HCT116 (cell line): ENCODE results near the gene EBLN2. TPM values are rescaled to one million over a fixed set of nuclear protein-coding genes. Genes with fewer than 3 reads are reported as not detected.

ENCODE experiments used
- ATAC-seq: fragments of 200-7000 bp; cut with Tn5 transposase; 2 replicates; pipeline ENCODE4 v1.9.1; 2020; ENCODE audit warnings: mild to moderate bottlenecking, moderate library complexity
- BruUV-seq: library from RNA; stranded (reverse); fragments of 400-500 nt; replicated peaks from 2 replicates; lab custom pipeline; 2021; lab: Mats Ljungman, UMichigan
- CTCF ChIA-PET: fragments of 300-600 bp; sonication (Branson Sonifier 250); formaldehyde crosslinking; loops from one replicate; lab custom pipeline; 2021; ENCODE audit warnings: antibody characterized with exemption; lab: Charles Lee
- POLR2A ChIA-PET: fragments of 300-600, 350-600 bp; sonication (Branson Sonifier 250); formaldehyde crosslinking; loops from one replicate; lab custom pipeline; 2021; ENCODE audit warnings: antibody characterized with exemption; lab: Charles Lee
- RAD21 ChIA-PET, 2 experiments: fragments of 300-600 bp; sonication (Branson Sonifier 250); formaldehyde crosslinking; loops; one replicate each; lab custom pipeline; 2023; ENCODE audit warnings: low total read pairs in 2 of 2; ENCODE audit not compliant: uncharacterized antibody in 2 of 2, unreplicated experiment in 2 of 2, low non-redundant PET in 1 of 2; lab: Charles Lee
- DNase-seq: peaks from one replicate; pipeline ENCODE4 v3.0.0-alpha.2; 2010; ENCODE audit warnings: low read depth, low spot score
- H2AFZ ChIP-seq: fragments of 200-600 bp; shearing (Covaris generic), sonication (generic); 2 replicates; pipeline ENCODE4 v1.6.1; 2017; ENCODE audit warnings: low read depth, mixed run types, mixed read lengths, antibody characterized with exemption, low read length; ENCODE audit not compliant: poor library complexity, severe bottlenecking
- H3K27ac ChIP-seq: 2 replicates; pipeline ENCODE4 v1.5.1; 2012; ENCODE audit warnings: low read depth, low read length
- H3K27me3 ChIP-seq: fragments of 200-600 bp; sonication (generic); 2 replicates; pipeline ENCODE4 v1.6.1; 2016; ENCODE audit warnings: mixed run types, low read length, mixed read lengths; ENCODE audit not compliant: insufficient read depth
- H3K36me3 ChIP-seq, 2 experiments: fragments of 200-500 bp in 1 of 2; fragments of 200-600 bp in 1 of 2; sonication (Bioruptor generic) in 1 of 2; sonication (generic) in 1 of 2; 2 replicates each; pipeline versions ENCODE4 v1.5.1 to v1.6.1; 2014 to 2016; ENCODE audit warnings: low read length in 2 of 2, inconsistent platforms in 1 of 2, mixed read lengths in 1 of 2, mixed run types in 1 of 2; ENCODE audit not compliant: insufficient read depth in 2 of 2, control insufficient read depth in 1 of 2
- H3K4me1 ChIP-seq, 2 experiments: fragments of 200-600 bp in 1 of 2; sonication (generic) in 1 of 2; 2 replicates each; pipeline versions ENCODE4 v1.5.1 to v1.6.1; 2012 to 2017; ENCODE audit warnings: low read length in 2 of 2, inconsistent platforms in 1 of 2, mild to moderate bottlenecking in 1 of 2, mixed read lengths in 1 of 2, mixed run types in 1 of 2, moderate library complexity in 1 of 2; ENCODE audit not compliant: insufficient read depth in 2 of 2, control insufficient read depth in 1 of 2
- H3K4me2 ChIP-seq: fragments of 200-600 bp; sonication (generic); 2 replicates; pipeline ENCODE4 v1.6.1; 2017; ENCODE audit warnings: mixed run types, low read length, mixed read lengths
- H3K4me3 ChIP-seq, 2 experiments: fragments of 200-600 bp in 1 of 2; sonication (generic) in 1 of 2; replicated peaks in 1 of 2; 2 replicates each; pipeline ENCODE4 v1.5.1; 2011 to 2016; ENCODE audit warnings: low read length in 2 of 2, control low read depth in 1 of 2, low read depth in 1 of 2, mild to moderate bottlenecking in 1 of 2, mixed read lengths in 1 of 2, mixed run types in 1 of 2
- H3K79me2 ChIP-seq: fragments of 200-600 bp; sonication (generic); 2 replicates; pipeline ENCODE4 v1.6.1; 2017; ENCODE audit warnings: mild to moderate bottlenecking, mixed run types, low read length, moderate library complexity, mixed read lengths; ENCODE audit not compliant: insufficient read depth
- H3K9ac ChIP-seq: fragments of 200-600 bp; sonication (generic); 2 replicates; pipeline ENCODE4 v1.6.1; 2016; ENCODE audit warnings: low read length, mixed read lengths
- H3K9me2 ChIP-seq: fragments of 200-600 bp; sonication (generic), shearing (Covaris generic); 2 replicates; pipeline ENCODE4 v1.6.1; 2017; ENCODE audit warnings: mixed run types, mild to moderate bottlenecking, moderate library complexity; ENCODE audit not compliant: insufficient read depth
- H3K9me3 ChIP-seq, 2 experiments: fragments of 200-500 bp in 1 of 2; fragments of 200-600 bp in 1 of 2; sonication (Bioruptor generic) in 1 of 2; sonication (generic) in 1 of 2; 2 replicates each; pipeline ENCODE4 v1.6.1; 2014 to 2017; ENCODE audit warnings: low read length in 2 of 2, mixed read lengths in 2 of 2, inconsistent platforms in 1 of 2, low read depth in 1 of 2, mild to moderate bottlenecking in 1 of 2, mixed run types in 1 of 2, moderate library complexity in 1 of 2; ENCODE audit not compliant: control insufficient read depth in 1 of 2, insufficient read depth in 1 of 2
- H4K20me1 ChIP-seq: fragments of 200-600 bp; sonication (generic), shearing (Covaris generic); 2 replicates; pipeline ENCODE4 v1.6.1; 2017; ENCODE audit warnings: mixed run types, mild to moderate bottlenecking, moderate library complexity; ENCODE audit not compliant: insufficient read depth
- CBX3 ChIP-seq: IDR thresholded peaks from 2 replicates; pipeline ENCODE4 v1.6.1; 2012; ENCODE audit warnings: low read depth
- CEBPB ChIP-seq: IDR thresholded peaks from 2 replicates; pipeline ENCODE4 v1.6.1; 2012; ENCODE audit warnings: low read depth
- EGR1 ChIP-seq: IDR thresholded peaks from 2 replicates; pipeline ENCODE4 v1.6.1; 2012; ENCODE audit warnings: low read depth
- EZH2 ChIP-seq: fragments of 200-600 bp; sonication (generic); IDR thresholded peaks from 2 replicates; pipeline ENCODE4 v1.6.1; 2017; ENCODE audit warnings: antibody characterized with exemption, mixed run types
- JUND ChIP-seq: IDR thresholded peaks from 2 replicates; pipeline ENCODE4 v1.6.1; 2012
- POLR2AphosphoS5 ChIP-seq: IDR thresholded peaks from 2 replicates; pipeline ENCODE4 v1.6.1; 2011; ENCODE audit warnings: mild to moderate bottlenecking, low read depth, low read length, moderate library complexity
- SP1 ChIP-seq: IDR thresholded peaks from 2 replicates; pipeline ENCODE4 v1.6.1; 2012; ENCODE audit warnings: low read depth
- SRF ChIP-seq: IDR thresholded peaks from 2 replicates; pipeline ENCODE4 v1.6.1; 2012; ENCODE audit warnings: low read depth
- TCF7L2 ChIP-seq: IDR thresholded peaks from 2 replicates; pipeline ENCODE4 v1.7.0; 2011; ENCODE audit warnings: borderline replicate concordance, inconsistent platforms; ENCODE audit not compliant: insufficient read depth, insufficient read length; ENCODE audit errors: extremely low read depth
- YY1 ChIP-seq: IDR thresholded peaks from 2 replicates; pipeline ENCODE4 v1.6.1; 2011; ENCODE audit warnings: low read length, low read depth, moderate library complexity, mild to moderate bottlenecking; ENCODE audit not compliant: insufficient replicate concordance; ENCODE audit errors: extremely low read depth
- ZFX ChIP-seq: fragments of 450-650 bp; IDR thresholded peaks from 2 replicates; pipeline ENCODE4 v1.6.1; 2017
- ZNF274 ChIP-seq: fragments of 200-500 bp; sonication (Bioruptor generic); IDR thresholded peaks from 2 replicates; pipeline ENCODE4 v1.6.1; 2014; ENCODE audit warnings: mild to moderate bottlenecking, low read depth, low read length, inconsistent platforms
- intact Hi-C: fragments of 100-400 bp; cut with micrococcal nuclease; formaldehyde crosslinking; loops from 2 replicates; pipeline ENCODE4 v1.10.0; 2022
- total RNA-seq: library from RNA; stranded (reverse); gene quantifications from one replicate; pipeline ENCODE4 v1.2.1, GENCODE V29; 2021; ENCODE audit not compliant: unreplicated experiment
- TF ChIP-seq, protein P1 (sequence below): IDR thresholded peaks from 2 replicates; pipeline ENCODE4 v1.6.1; 2011; ENCODE audit warnings: mild to moderate bottlenecking, low read length, moderate library complexity; ENCODE audit not compliant: insufficient replicate concordance; ENCODE audit errors: extremely low read depth
- TF ChIP-seq, protein P2 (sequence below): IDR thresholded peaks from 2 replicates; pipeline ENCODE4 v1.6.1; 2012
- TF ChIP-seq, protein P3 (sequence below): IDR thresholded peaks from 2 replicates; pipeline ENCODE4 v1.6.1; 2012
- TF ChIP-seq, protein P4 (sequence below): IDR thresholded peaks from 2 replicates; pipeline ENCODE4 v1.6.1; 2012; ENCODE audit warnings: low read depth

Gene EBLN2
- total RNA-seq, 1 experiment from 2014 or later = 5.1 TPM

DNA sequence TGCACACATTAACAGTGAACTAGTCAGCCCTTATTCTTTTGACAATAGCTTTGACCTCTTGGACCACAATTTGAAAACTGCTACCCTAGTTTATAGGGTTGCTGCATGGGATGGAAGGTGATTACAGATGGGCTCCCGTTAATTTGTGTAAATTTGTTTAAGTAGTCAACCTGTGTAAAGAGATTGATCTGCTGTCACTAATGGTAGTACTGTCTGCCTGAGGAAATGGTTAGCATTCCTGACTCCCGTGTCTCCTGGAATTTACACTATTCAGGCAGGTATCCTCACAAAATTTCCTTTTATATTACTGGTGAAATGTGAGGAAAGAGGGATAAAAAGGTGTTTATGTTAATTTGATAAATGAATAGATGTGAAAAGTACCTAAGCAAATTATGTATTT is 15.3 kb upstream of the EBLN2 start (continued):
- TF ChIP-seq, protein P1, sequence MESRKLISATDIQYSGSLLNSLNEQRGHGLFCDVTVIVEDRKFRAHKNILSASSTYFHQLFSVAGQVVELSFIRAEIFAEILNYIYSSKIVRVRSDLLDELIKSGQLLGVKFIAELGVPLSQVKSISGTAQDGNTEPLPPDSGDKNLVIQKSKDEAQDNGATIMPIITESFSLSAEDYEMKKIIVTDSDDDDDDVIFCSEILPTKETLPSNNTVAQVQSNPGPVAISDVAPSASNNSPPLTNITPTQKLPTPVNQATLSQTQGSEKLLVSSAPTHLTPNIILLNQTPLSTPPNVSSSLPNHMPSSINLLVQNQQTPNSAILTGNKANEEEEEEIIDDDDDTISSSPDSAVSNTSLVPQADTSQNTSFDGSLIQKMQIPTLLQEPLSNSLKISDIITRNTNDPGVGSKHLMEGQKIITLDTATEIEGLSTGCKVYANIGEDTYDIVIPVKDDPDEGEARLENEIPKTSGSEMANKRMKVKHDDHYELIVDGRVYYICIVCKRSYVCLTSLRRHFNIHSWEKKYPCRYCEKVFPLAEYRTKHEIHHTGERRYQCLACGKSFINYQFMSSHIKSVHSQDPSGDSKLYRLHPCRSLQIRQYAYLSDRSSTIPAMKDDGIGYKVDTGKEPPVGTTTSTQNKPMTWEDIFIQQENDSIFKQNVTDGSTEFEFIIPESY = no peak
- no peak for TF ChIP-seq CEBPB
- TF ChIP-seq JUND = no peak
- TF ChIP-seq, protein P2, sequence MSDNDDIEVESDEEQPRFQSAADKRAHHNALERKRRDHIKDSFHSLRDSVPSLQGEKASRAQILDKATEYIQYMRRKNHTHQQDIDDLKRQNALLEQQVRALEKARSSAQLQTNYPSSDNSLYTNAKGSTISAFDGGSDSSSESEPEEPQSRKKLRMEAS = no peak

DNA sequence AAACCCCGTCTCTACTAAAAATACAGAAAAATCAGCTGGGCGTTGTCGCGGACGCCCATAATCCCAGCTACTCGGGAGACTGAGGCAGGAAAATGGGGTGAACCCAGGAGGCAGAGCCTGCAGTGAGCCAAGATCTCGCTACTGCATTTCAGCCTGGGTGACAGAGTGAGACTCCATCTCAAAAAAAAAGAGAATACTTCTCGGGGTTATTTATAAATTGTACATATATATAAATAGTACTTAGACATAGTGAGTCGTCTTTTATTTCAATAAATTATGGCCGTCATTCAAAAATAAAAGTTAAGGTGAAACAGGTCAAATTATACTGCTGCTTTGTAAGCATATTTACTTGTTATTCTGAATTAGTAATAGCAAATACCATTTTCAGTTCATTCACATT is 12.1 kb upstream of the EBLN2 start:
- H4K20me1 ChIP-seq = peaks cover 37% of the 10 kb centered on the region

More for the DNA sequence above, 12.1 kb upstream of the EBLN2 start:
- no peaks in the 10 kb centered on the region for H3K36me3 ChIP-seq
- no peak overlapping the region for H3K9ac ChIP-seq
- H3K9me2 ChIP-seq = no peaks in the 10 kb centered on the region
- no TSS peak for BruUV-seq
- H2AFZ ChIP-seq = no peak overlapping the region
- H3K27ac ChIP-seq = no peak overlapping the region
- CTCF ChIA-PET = no interaction called here
- peaks cover 87% of the 10 kb centered on the region for H3K79me2 ChIP-seq
- H3K4me3 ChIP-seq = no peak overlapping the region
- ATAC-seq (no peak), DNase-seq (no peak)
- no peaks in the 10 kb centered on the region for H3K27me3 ChIP-seq
- POLR2A ChIA-PET = no interaction called here
- TF ChIP-seq EGR1 (no peak), SP1 (no peak), ZNF274 (no peak), YY1 (no peak), CBX3 (no peak), CEBPB (no peak), EZH2 (no peak), JUND (no peak), ZFX (no peak), TCF7L2 (no peak), POLR2AphosphoS5 (no peak), SRF (no peak)
- TF ChIP-seq, protein P3, sequence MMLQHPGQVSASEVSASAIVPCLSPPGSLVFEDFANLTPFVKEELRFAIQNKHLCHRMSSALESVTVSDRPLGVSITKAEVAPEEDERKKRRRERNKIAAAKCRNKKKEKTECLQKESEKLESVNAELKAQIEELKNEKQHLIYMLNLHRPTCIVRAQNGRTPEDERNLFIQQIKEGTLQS = no peak
- TF ChIP-seq, protein P1 = no peak
- TF ChIP-seq, protein P4, sequence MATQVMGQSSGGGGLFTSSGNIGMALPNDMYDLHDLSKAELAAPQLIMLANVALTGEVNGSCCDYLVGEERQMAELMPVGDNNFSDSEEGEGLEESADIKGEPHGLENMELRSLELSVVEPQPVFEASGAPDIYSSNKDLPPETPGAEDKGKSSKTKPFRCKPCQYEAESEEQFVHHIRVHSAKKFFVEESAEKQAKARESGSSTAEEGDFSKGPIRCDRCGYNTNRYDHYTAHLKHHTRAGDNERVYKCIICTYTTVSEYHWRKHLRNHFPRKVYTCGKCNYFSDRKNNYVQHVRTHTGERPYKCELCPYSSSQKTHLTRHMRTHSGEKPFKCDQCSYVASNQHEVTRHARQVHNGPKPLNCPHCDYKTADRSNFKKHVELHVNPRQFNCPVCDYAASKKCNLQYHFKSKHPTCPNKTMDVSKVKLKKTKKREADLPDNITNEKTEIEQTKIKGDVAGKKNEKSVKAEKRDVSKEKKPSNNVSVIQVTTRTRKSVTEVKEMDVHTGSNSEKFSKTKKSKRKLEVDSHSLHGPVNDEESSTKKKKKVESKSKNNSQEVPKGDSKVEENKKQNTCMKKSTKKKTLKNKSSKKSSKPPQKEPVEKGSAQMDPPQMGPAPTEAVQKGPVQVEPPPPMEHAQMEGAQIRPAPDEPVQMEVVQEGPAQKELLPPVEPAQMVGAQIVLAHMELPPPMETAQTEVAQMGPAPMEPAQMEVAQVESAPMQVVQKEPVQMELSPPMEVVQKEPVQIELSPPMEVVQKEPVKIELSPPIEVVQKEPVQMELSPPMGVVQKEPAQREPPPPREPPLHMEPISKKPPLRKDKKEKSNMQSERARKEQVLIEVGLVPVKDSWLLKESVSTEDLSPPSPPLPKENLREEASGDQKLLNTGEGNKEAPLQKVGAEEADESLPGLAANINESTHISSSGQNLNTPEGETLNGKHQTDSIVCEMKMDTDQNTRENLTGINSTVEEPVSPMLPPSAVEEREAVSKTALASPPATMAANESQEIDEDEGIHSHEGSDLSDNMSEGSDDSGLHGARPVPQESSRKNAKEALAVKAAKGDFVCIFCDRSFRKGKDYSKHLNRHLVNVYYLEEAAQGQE = no peak
- no peak overlapping the region for H3K4me2 ChIP-seq
- RAD21 ChIA-PET = no interaction called here
- no peaks in the 10 kb centered on the region; a peak in 1 of 4 replicates for H3K4me1 ChIP-seq
- H3K9me3 ChIP-seq = no peaks in the 10 kb centered on the region
- intact Hi-C loops = no loop called here
